GM19467 (cell line): ENCODE results near the gene ALDH1A1.

Source experiments
- ATAC-seq: cut with Tn5 transposase; IDR thresholded peaks from one replicate; pipeline ENCODE4 v1.9.1; 2021; ENCODE audit warnings: mild to moderate bottlenecking, moderate library complexity; ENCODE audit not compliant: unreplicated experiment

Gene ALDH1A1

GRCh38 chr9:72979405-72980100, 26.7 kb upstream of the ALDH1A1 start:
- no peak for ATAC-seq

- ATAC-seq = no peak
These were observed 25.9 kb upstream of the ALDH1A1 start for GRCh38 chr9:72978744-72979143.

- no peak for ATAC-seq
These were observed 24.8 kb upstream of the ALDH1A1 start for GRCh38 chr9:72977670-72978069.

- ATAC-seq = no peak
These were observed 21.6 kb upstream of the ALDH1A1 start for GRCh38 chr9:72974501-72974900.

- no peak for ATAC-seq
These were observed 19.8 kb upstream of the ALDH1A1 start for GRCh38 chr9:72972636-72973035.

GRCh38 chr9:72971411-72971810, 18.6 kb upstream of the ALDH1A1 start:
- no peak for ATAC-seq

- ATAC-seq = no peak
These were observed 7.6 kb upstream of the ALDH1A1 start for GRCh38 chr9:72960446-72960845.

- no peak for ATAC-seq
These were observed 5.8 kb upstream of the ALDH1A1 start for GRCh38 chr9:72958485-72959281.

- no peak for ATAC-seq
These were observed 2.7 kb upstream of the ALDH1A1 start for GRCh38 chr9:72955571-72955970.

- ATAC-seq = no peak
These were observed 2.2 kb upstream of the ALDH1A1 start for GRCh38 chr9:72955126-72955455.

GRCh38 chr9:72954431-72955125, 1.7 kb upstream of the ALDH1A1 start:
- ATAC-seq = no peak

- ATAC-seq = no peak
These were observed 517 bp downstream of the ALDH1A1 start for GRCh38 chr9:72952381-72952690.

- no peak for ATAC-seq
These were observed 1.1 kb downstream of the ALDH1A1 start for GRCh38 chr9:72951520-72952380.

GRCh38 chr9:72950875-72951442, 1.9 kb downstream of the ALDH1A1 start:
- no peak for ATAC-seq

GRCh38 chr9:72949918-72950325, 2.9 kb downstream of the ALDH1A1 start:
- no peak for ATAC-seq

GRCh38 chr9:72949244-72949582, 3.6 kb downstream of the ALDH1A1 start:
- no peak for ATAC-seq

- ATAC-seq = no peak
These were observed 4.1 kb downstream of the ALDH1A1 start for GRCh38 chr9:72948575-72949243.

- no peak for ATAC-seq
These were observed 4.8 kb downstream of the ALDH1A1 start for GRCh38 chr9:72947984-72948465.

GRCh38 chr9:72946821-72947220, 6.0 kb downstream of the ALDH1A1 start:
- no peak for ATAC-seq

GRCh38 chr9:72946318-72946717, 6.5 kb downstream of the ALDH1A1 start:
- no peak for ATAC-seq
